Liver (tissue), 9 donors: Measurements from ENCODE around the gene TFF2. TPM values are rescaled to one million over a fixed set of nuclear protein-coding genes. Genes with fewer than 3 reads are reported as not detected.
A peak's percentile ranks its signal among the peaks of the same experiment; 100 is the strongest.

Experiments
- DNase-seq: peaks from one replicate; pipeline ENCODE4 v3.0.0-alpha.2; 2017; ENCODE audit warnings: low spot score
- H3K27ac ChIP-seq, 2 donors: one replicate each; pipeline ENCODE4 v1.7.0; 2013; ENCODE audit warnings: inconsistent platforms in 2 of 2, low read length in 2 of 2, control low read depth in 1 of 2, low read depth in 1 of 2, mild to moderate bottlenecking in 1 of 2
- H3K27me3 ChIP-seq, 4 donors: one replicate each; pipeline versions ENCODE4 v1.6.1 to v1.7.0; 2013; ENCODE audit warnings: low read length in 3 of 4, inconsistent platforms in 1 of 4, mild to moderate bottlenecking in 1 of 4, moderate library complexity in 1 of 4; ENCODE audit not compliant: control insufficient read depth in 4 of 4, insufficient read depth in 4 of 4
- H3K36me3 ChIP-seq, 4 donors: one replicate each; pipeline versions ENCODE4 v1.6.1 to v1.7.0; 2013; ENCODE audit warnings: low read length in 3 of 4, mild to moderate bottlenecking in 3 of 4, low read depth in 1 of 4, moderate library complexity in 1 of 4; ENCODE audit not compliant: control insufficient read depth in 4 of 4, insufficient read depth in 3 of 4
- H3K4me1 ChIP-seq, 4 donors: one replicate each; pipeline versions ENCODE4 v1.6.1 to v1.7.0; 2013; ENCODE audit warnings: low read length in 3 of 4, mild to moderate bottlenecking in 3 of 4, moderate library complexity in 1 of 4; ENCODE audit not compliant: control insufficient read depth in 4 of 4, insufficient read depth in 4 of 4
- H3K4me3 ChIP-seq, 3 donors: one replicate each; pipeline versions ENCODE4 v1.6.1 to v1.7.0; 2013; ENCODE audit warnings: low read length in 3 of 3, control low read depth in 1 of 3, low read depth in 1 of 3, mild to moderate bottlenecking in 1 of 3
- H3K9ac ChIP-seq, 2 donors: one replicate each; pipeline ENCODE4 v1.7.0; 2013; ENCODE audit warnings: low read length in 2 of 2, mild to moderate bottlenecking in 2 of 2, moderate library complexity in 2 of 2, control low read depth in 1 of 2, low read depth in 1 of 2
- H3K9me3 ChIP-seq, 4 donors: one replicate each; pipeline versions ENCODE4 v1.6.1 to v1.7.0; 2013; ENCODE audit warnings: low read length in 3 of 4; ENCODE audit not compliant: control insufficient read depth in 4 of 4
- EGR1 ChIP-seq, 2 donors: IDR thresholded peaks; 2 replicates each; pipeline ENCODE4 v1.6.1; 2016 to 2018; ENCODE audit warnings: antibody characterized with exemption in 2 of 2, low read depth in 2 of 2
- FOXA2 ChIP-seq: IDR thresholded peaks from 2 replicates; pipeline ENCODE4 v1.6.1; 2016; ENCODE audit warnings: antibody characterized with exemption
- GABPA ChIP-seq, 2 donors: IDR thresholded peaks in 1 of 2; conservative IDR thresholded peaks in 1 of 2; 2 replicates each; pipeline ENCODE4 v1.6.1; 2016; ENCODE audit warnings: antibody characterized with exemption in 2 of 2, mild to moderate bottlenecking in 1 of 2, moderate library complexity in 1 of 2
- HNF4A ChIP-seq, 2 donors: conservative IDR thresholded peaks; 2 replicates each; pipeline ENCODE4 v1.6.1; 2016; ENCODE audit warnings: antibody characterized with exemption in 2 of 2, mild to moderate bottlenecking in 2 of 2
- HNF4G ChIP-seq: IDR thresholded peaks from 2 replicates; pipeline ENCODE4 v1.6.1; 2016; ENCODE audit warnings: antibody characterized with exemption
- JUND ChIP-seq, 2 donors: IDR thresholded peaks; 2 replicates each; pipeline ENCODE4 v1.6.1; 2016; ENCODE audit warnings: antibody characterized with exemption in 2 of 2
- NR2F2 ChIP-seq: IDR thresholded peaks from 2 replicates; pipeline ENCODE4 v1.6.1; 2016; ENCODE audit warnings: antibody characterized with exemption
- RAD21 ChIP-seq, 2 donors: IDR thresholded peaks; 2 replicates each; pipeline ENCODE4 v1.6.1; 2016; ENCODE audit warnings: antibody characterized with exemption in 2 of 2, mild to moderate bottlenecking in 2 of 2
- RXRA ChIP-seq, 2 donors: IDR thresholded peaks; 2 replicates each; pipeline ENCODE4 v1.6.1; 2017 to 2018; ENCODE audit warnings: antibody characterized with exemption in 2 of 2, mild to moderate bottlenecking in 1 of 2
- SP1 ChIP-seq: IDR thresholded peaks from 2 replicates; pipeline ENCODE4 v1.6.1; 2018; ENCODE audit warnings: antibody characterized with exemption, mild to moderate bottlenecking
- TAF1 ChIP-seq: conservative IDR thresholded peaks from 2 replicates; pipeline ENCODE4 v1.6.1; 2016; ENCODE audit warnings: antibody characterized with exemption, mild to moderate bottlenecking
- WGBS: extraction: QIAGEN DNeasy Blood & Tissue Kit; methylation state at CpG from one replicate; pipeline ENCODE4 v1.1.7; 2013; 5-methylcytosine and 5-hydroxymethylcytosine counted together
- polyA plus RNA-seq, 2 donors: library from polyadenylated mRNA; stranded (reverse) in 1 of 2; unstranded in 1 of 2; fragments of 200-250 nt in 1 of 2; fragments of >200 nt in 1 of 2; fragmentation: Nextera tagmentation in 1 of 2; extraction: Ambion mirVana in 1 of 2; gene quantifications; one replicate each; pipeline versions ENCODE4 v1.2.1 to v1.2.3, GENCODE V29; 2013 to 2015
- total RNA-seq, 2 donors: library from RNA; depleted of rRNA; stranded (reverse); fragments of >200 nt; gene quantifications; one replicate each; pipeline ENCODE4 v1.2.3, GENCODE V29; 2014
- TF ChIP-seq, protein P1 (sequence below): IDR thresholded peaks from 2 replicates; pipeline ENCODE4 v1.6.1; 2016; ENCODE audit warnings: antibody characterized with exemption
- TF ChIP-seq, protein P2 (sequence below): IDR thresholded peaks from 2 replicates; pipeline ENCODE4 v1.6.1; 2016; ENCODE audit warnings: antibody characterized with exemption, mild to moderate bottlenecking
- TF ChIP-seq, protein P3 (sequence below): fragments of 150-350 bp; IDR thresholded peaks from 2 replicates; pipeline ENCODE4 v1.5.1; 2017; ENCODE audit warnings: improper control_type of control experiment, low read depth, low read length; ENCODE audit not compliant: missing input control
- TF ChIP-seq, protein P4 (sequence below): IDR thresholded peaks from 2 replicates; pipeline ENCODE4 v1.6.1; 2016; ENCODE audit warnings: antibody characterized with exemption
- donor health status: healthy.
- donor health status: healthy.
- donor health status: healthy.
- donor health status: healthy.
- donor health status: healthy.

Gene TFF2
- total and polyA plus RNA-seq, 4 donors: 1.0 TPM; not detected in 3

DNA sequence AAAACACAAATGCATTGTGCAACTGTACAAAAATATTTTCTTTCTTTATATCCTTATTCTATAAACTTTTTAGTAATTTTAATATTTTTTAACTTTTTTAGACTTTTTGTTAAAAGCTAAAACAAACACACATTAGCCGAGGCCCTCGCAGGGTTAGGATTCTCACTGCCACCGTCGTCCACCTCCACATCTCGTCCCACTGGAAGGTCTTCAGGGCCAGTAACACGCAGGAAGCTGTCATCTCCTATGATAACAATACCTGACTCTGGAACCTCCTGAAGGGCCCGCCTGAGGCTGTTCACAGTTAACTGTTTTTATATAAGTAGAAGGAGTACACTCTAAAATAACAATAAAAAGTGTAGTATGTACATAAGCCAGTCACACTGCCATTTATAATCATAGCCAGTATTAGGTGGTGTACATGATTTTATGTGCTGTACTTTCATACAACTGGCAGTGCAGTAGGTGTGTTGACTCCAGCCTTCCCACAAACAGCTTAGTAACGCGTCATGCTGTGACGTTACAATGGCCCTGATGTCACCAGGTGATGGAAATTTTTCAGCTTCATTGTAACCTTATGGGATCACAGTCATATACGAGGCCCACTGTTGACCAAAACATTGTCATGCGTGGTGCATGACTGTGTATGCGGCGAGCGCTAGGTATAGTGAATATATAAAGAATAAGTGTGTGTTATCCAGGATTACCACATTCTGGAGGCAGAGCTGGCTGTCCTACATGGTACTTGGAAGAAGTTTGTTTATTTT lies 8.8 kb downstream of the TFF2 start:
- 93% methylated on average over 15 of the region's 15 CpGs for WGBS
- DNase-seq: peak; percentile 9
- TF ChIP-seq, protein P1, sequence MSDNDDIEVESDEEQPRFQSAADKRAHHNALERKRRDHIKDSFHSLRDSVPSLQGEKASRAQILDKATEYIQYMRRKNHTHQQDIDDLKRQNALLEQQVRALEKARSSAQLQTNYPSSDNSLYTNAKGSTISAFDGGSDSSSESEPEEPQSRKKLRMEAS: no peak
- TF ChIP-seq HNF4A (conservative IDR thresholded peaks at IDR 0.05) (no peak), TAF1 (no peak), HNF4G (no peak), SP1 (no peak)
- TF ChIP-seq, protein P2, sequence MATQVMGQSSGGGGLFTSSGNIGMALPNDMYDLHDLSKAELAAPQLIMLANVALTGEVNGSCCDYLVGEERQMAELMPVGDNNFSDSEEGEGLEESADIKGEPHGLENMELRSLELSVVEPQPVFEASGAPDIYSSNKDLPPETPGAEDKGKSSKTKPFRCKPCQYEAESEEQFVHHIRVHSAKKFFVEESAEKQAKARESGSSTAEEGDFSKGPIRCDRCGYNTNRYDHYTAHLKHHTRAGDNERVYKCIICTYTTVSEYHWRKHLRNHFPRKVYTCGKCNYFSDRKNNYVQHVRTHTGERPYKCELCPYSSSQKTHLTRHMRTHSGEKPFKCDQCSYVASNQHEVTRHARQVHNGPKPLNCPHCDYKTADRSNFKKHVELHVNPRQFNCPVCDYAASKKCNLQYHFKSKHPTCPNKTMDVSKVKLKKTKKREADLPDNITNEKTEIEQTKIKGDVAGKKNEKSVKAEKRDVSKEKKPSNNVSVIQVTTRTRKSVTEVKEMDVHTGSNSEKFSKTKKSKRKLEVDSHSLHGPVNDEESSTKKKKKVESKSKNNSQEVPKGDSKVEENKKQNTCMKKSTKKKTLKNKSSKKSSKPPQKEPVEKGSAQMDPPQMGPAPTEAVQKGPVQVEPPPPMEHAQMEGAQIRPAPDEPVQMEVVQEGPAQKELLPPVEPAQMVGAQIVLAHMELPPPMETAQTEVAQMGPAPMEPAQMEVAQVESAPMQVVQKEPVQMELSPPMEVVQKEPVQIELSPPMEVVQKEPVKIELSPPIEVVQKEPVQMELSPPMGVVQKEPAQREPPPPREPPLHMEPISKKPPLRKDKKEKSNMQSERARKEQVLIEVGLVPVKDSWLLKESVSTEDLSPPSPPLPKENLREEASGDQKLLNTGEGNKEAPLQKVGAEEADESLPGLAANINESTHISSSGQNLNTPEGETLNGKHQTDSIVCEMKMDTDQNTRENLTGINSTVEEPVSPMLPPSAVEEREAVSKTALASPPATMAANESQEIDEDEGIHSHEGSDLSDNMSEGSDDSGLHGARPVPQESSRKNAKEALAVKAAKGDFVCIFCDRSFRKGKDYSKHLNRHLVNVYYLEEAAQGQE: no peak
- TF ChIP-seq, protein P3, sequence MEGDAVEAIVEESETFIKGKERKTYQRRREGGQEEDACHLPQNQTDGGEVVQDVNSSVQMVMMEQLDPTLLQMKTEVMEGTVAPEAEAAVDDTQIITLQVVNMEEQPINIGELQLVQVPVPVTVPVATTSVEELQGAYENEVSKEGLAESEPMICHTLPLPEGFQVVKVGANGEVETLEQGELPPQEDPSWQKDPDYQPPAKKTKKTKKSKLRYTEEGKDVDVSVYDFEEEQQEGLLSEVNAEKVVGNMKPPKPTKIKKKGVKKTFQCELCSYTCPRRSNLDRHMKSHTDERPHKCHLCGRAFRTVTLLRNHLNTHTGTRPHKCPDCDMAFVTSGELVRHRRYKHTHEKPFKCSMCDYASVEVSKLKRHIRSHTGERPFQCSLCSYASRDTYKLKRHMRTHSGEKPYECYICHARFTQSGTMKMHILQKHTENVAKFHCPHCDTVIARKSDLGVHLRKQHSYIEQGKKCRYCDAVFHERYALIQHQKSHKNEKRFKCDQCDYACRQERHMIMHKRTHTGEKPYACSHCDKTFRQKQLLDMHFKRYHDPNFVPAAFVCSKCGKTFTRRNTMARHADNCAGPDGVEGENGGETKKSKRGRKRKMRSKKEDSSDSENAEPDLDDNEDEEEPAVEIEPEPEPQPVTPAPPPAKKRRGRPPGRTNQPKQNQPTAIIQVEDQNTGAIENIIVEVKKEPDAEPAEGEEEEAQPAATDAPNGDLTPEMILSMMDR: no peak

DNA sequence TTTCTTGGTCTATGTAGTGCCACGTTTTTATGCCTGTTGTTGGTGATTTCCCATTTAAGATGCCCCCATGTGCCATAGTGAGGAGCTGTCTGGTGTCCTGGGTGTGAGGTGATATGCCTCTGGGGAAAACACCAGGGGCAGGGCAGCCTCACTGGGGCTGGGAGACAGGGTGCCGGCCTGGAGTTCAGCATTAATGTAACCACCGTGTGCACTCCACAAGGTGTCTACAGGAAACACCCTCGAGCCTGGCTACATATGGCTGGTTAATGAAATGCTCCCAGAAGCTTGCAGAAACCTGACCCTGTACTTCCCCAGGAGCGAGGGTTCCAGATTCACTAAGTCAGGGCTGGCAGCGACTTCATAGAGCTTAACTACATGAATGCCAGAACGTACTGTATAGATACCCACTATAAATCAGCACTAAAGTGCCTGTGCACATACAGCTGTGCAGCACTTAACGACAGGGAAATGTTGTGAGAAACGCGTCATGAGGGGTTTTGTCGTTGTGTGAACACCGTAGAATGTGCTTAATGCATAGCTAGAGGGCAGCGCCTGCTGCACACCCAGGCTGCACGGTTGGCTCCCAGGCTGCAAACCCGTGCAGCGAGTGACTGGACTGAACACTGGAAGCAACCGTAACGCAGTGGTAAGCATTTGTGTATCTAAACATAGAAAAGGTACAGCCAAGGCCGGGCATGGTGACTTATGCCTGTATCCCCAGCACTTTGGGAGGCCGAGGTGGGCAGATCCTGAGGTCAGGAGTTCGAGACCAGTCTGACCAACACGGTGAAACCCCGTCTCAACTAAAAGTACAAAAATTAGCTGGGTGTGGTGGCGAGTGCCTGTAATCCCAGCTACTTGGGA lies 10.4 kb downstream of the TFF2 start:
- no peaks in the 10 kb centered on the region for H3K27me3 ChIP-seq
- no peaks in the 10 kb centered on the region for H3K9me3 ChIP-seq
- DNase-seq: peak; percentile 27
- H3K9ac ChIP-seq: no peak overlapping the region
- no peaks in the 10 kb centered on the region for H3K36me3 ChIP-seq
- 88% methylated on average over 24 of the region's 24 CpGs for WGBS
- H3K4me3 ChIP-seq: no peak overlapping the region
- H3K27ac ChIP-seq: no peak overlapping the region
- H3K4me1 ChIP-seq: peaks cover 0 to 5% (median 0%) of the 10 kb centered on the region in 4 donors
- TF ChIP-seq, protein P4, sequence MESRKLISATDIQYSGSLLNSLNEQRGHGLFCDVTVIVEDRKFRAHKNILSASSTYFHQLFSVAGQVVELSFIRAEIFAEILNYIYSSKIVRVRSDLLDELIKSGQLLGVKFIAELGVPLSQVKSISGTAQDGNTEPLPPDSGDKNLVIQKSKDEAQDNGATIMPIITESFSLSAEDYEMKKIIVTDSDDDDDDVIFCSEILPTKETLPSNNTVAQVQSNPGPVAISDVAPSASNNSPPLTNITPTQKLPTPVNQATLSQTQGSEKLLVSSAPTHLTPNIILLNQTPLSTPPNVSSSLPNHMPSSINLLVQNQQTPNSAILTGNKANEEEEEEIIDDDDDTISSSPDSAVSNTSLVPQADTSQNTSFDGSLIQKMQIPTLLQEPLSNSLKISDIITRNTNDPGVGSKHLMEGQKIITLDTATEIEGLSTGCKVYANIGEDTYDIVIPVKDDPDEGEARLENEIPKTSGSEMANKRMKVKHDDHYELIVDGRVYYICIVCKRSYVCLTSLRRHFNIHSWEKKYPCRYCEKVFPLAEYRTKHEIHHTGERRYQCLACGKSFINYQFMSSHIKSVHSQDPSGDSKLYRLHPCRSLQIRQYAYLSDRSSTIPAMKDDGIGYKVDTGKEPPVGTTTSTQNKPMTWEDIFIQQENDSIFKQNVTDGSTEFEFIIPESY: no peak
- TF ChIP-seq FOXA2 (no peak), HNF4A (conservative IDR thresholded peaks at IDR 0.05) (no peak), RAD21 (IDR thresholded peaks at IDR 0.05) (no peak), EGR1 (IDR thresholded peaks at IDR 0.05; ENCODE audit: low read depth in 2 of 2) (no peak), RXRA (IDR thresholded peaks at IDR 0.05) (no peak), GABPA (IDR thresholded peaks at IDR 0.05 in 1 of 2, conservative IDR thresholded peaks at IDR 0.05 in 1 of 2) (no peak), HNF4G (no peak), JUND (IDR thresholded peaks at IDR 0.05) (no peak), NR2F2 (no peak)
- TF ChIP-seq, protein P3: no peak
- TF ChIP-seq, protein P2: no peak

More for the DNA sequence above, 8.8 kb downstream of the TFF2 start:
- Histone ChIP-seq H3K27ac (no peak overlapping the region), H3K4me3 (no peak overlapping the region), H3K9ac (no peak overlapping the region), H3K9me3 (no peaks in the 10 kb centered on the region), H3K4me1 (peaks cover 0 to 5% (median 0%) of the 10 kb centered on the region in 4 donors), H3K36me3 (no peaks in the 10 kb centered on the region), H3K27me3 (no peaks in the 10 kb centered on the region)
